B cell (primary cell): ENCODE results near the gene CYP26A1. TPM values are rescaled to one million over a fixed set of nuclear protein-coding genes. Genes with fewer than 3 reads are reported as not detected.

ENCODE experiments used
- ATAC-seq: fragments of 200-7000 bp; cut with Tn5 transposase; one replicate; pipeline ENCODE4 v1.10.0; 2021; ENCODE audit warnings: low read depth, mild to moderate bottlenecking, moderate number of reproducible peaks, moderate library complexity
- CTCF ChIA-PET: fragments of 350-600 bp; sonication (Branson Sonifier 250); formaldehyde crosslinking; loops from one replicate; lab custom pipeline; 2021; ENCODE audit warnings: antibody characterized with exemption, inconsistent platforms; lab: Charles Lee
- POLR2A ChIA-PET: fragments of 350-600 bp; sonication (Branson Sonifier 250); formaldehyde crosslinking; loops from one replicate; lab custom pipeline; 2021; ENCODE audit warnings: antibody characterized with exemption; lab: Charles Lee
- DNase-seq: peaks from one replicate; pipeline ENCODE4 v3.0.0; 2013
- H2AFZ ChIP-seq: 2 replicates; pipeline ENCODE4 v1.6.1; 2012; ENCODE audit warnings: mild to moderate bottlenecking, low read depth, low read length; ENCODE audit not compliant: insufficient read depth, poor library complexity, severe bottlenecking
- H3K27ac ChIP-seq, 2 donors: 1 replicate in 1 of 2; 2 replicates in 1 of 2; pipeline ENCODE4 v1.5.1; 2012 to 2013; ENCODE audit warnings: low read length in 2 of 2, mild to moderate bottlenecking in 2 of 2, moderate library complexity in 1 of 2
- H3K27me3 ChIP-seq, 4 experiments: fragments of 200-600 bp in 1 of 4; sonication (generic) in 1 of 4; replicated peaks in 1 of 4; 1 replicate in 2 of 4; 2 replicates in 2 of 4; pipeline versions ENCODE4 v1.6.1 to v1.7.0; 2013 to 2016; ENCODE audit warnings: low read length in 3 of 4, mild to moderate bottlenecking in 2 of 4, mixed read lengths in 1 of 4, moderate library complexity in 1 of 4; ENCODE audit not compliant: insufficient read depth in 4 of 4, control insufficient read depth in 3 of 4; ENCODE audit errors: control extremely low read depth in 1 of 4
- H3K36me3 ChIP-seq, 2 experiments: replicated peaks in 1 of 2; 1 replicate in 1 of 2; 2 replicates in 1 of 2; pipeline versions ENCODE4 v1.6.1 to v1.7.1; 2013; ENCODE audit warnings: low read length in 1 of 2; ENCODE audit not compliant: insufficient read depth in 2 of 2, control insufficient read depth in 1 of 2; ENCODE audit errors: control extremely low read depth in 1 of 2, extremely low read depth in 1 of 2
- H3K4me1 ChIP-seq, 2 donors: fragments of 200-600 bp in 1 of 2; sonication (generic) in 1 of 2; 1 replicate in 1 of 2; 2 replicates in 1 of 2; pipeline versions ENCODE4 v1.5.1 to v1.6.1; 2013 to 2017; ENCODE audit warnings: low read length in 2 of 2; ENCODE audit not compliant: control insufficient read depth in 2 of 2, insufficient read depth in 2 of 2
- H3K4me2 ChIP-seq: replicated peaks from 2 replicates; pipeline ENCODE3; 2012; ENCODE audit warnings: mild to moderate bottlenecking, low read depth, low read length; ENCODE audit not compliant: poor library complexity, severe bottlenecking
- H3K4me3 ChIP-seq, 5 experiments: fragments of 200-600 bp in 1 of 5; sonication (generic) in 1 of 5; 1 replicate in 3 of 5; 2 replicates in 2 of 5; pipeline versions ENCODE4 v1.5.1 to v1.7.0; 2011 to 2016; ENCODE audit warnings: low read length in 4 of 5, mild to moderate bottlenecking in 4 of 5, low read depth in 2 of 5, control low read depth in 1 of 5, moderate library complexity in 1 of 5; ENCODE audit not compliant: insufficient read depth in 1 of 5; ENCODE audit errors: control extremely low read depth in 1 of 5, extremely low read depth in 1 of 5
- H3K79me2 ChIP-seq: fragments of 200-600 bp; sonication (generic); one replicate; pipeline ENCODE4 v1.6.0; 2016; ENCODE audit warnings: low read length; ENCODE audit not compliant: control insufficient read depth, insufficient read depth
- H3K9ac ChIP-seq: fragments of 200-600 bp; sonication (generic); 2 replicates; pipeline ENCODE4 v1.6.1; 2017; ENCODE audit warnings: mild to moderate bottlenecking, low read length, moderate library complexity
- H3K9me3 ChIP-seq, 3 donors: one replicate each; pipeline versions ENCODE4 v1.6.1 to v1.7.1; 2013; ENCODE audit warnings: low read length in 2 of 3; ENCODE audit not compliant: control insufficient read depth in 2 of 3, insufficient read depth in 1 of 3; ENCODE audit errors: control extremely low read depth in 1 of 3
- H4K20me1 ChIP-seq: 2 replicates; pipeline ENCODE4 v1.6.0; 2012; ENCODE audit warnings: mild to moderate bottlenecking, low read length; ENCODE audit not compliant: insufficient read depth, control insufficient read depth, poor library complexity, severe bottlenecking
- H3K27ac Mint-ChIP-seq: one replicate; pipeline ENCODE4 v1.8.0; 2021; ENCODE audit warnings: mixed read lengths
- H3K27me3 Mint-ChIP-seq: one replicate; pipeline ENCODE4 v1.8.0; 2021; ENCODE audit warnings: mixed read lengths
- H3K4me1 Mint-ChIP-seq: one replicate; pipeline ENCODE4 v1.8.0; 2021; ENCODE audit warnings: mixed read lengths
- H3K4me3 Mint-ChIP-seq: one replicate; pipeline ENCODE4 v1.8.0; 2021; ENCODE audit warnings: mixed read lengths
- H3K9me3 Mint-ChIP-seq: one replicate; pipeline ENCODE4 v1.8.0; 2022; ENCODE audit warnings: mixed read lengths; ENCODE audit not compliant: insufficient read depth
- CTCF ChIP-seq: fragments of 200-600 bp; IDR thresholded peaks from one replicate; pipeline ENCODE4 v1.8.0; 2022; ENCODE audit warnings: antibody characterized with exemption, mild to moderate bottlenecking
- EZH2 ChIP-seq: IDR thresholded peaks from 2 replicates; pipeline ENCODE4 v1.6.1; 2012; ENCODE audit warnings: borderline replicate concordance, low read depth, mild to moderate bottlenecking, moderate library complexity, low read length; ENCODE audit not compliant: insufficient read depth, poor library complexity, severe bottlenecking
- WGBS: methylation state at CpG from one replicate; pipeline ENCODE4 v1.1.5; 2013; ENCODE audit warnings: missing lambda C conversion rate; ENCODE audit not compliant: insufficient coverage; 5-methylcytosine and 5-hydroxymethylcytosine counted together
- intact Hi-C: fragments of 100-400 bp; cut with micrococcal nuclease; formaldehyde crosslinking; loops from one replicate; pipeline ENCODE4 v1.10.0; 2022
- polyA plus RNA-seq: library from polyadenylated mRNA; depleted of rRNA; stranded (reverse); fragments of >200 nt; gene quantifications from 2 replicates; pipeline ENCODE4 v1.2.3, GENCODE V29; 2012
- total RNA-seq, 2 donors: library from RNA; stranded (reverse); fragments of 120-200 nt in 1 of 2; gene quantifications; 1 replicate in 1 of 2; 2 replicates in 1 of 2; pipeline versions ENCODE4 v1.2.3 to v1.2.4, GENCODE V29; 2013 to 2022

CYP26A1 gene
- total and polyA plus RNA-seq, 2 donors (not counting 1 experiment from before 2014, with no cell fraction given), result not detected

GRCh38 chr10:93067443-93068365, 6.0 kb upstream of the CYP26A1 start:
- Histone ChIP-seq H3K79me2 (no peaks in the 10 kb centered on the region), H3K36me3 (no peaks in the 10 kb centered on the region), H3K4me3 (no peak overlapping the region), H3K9ac (no peak overlapping the region), H3K9me3 (peaks cover 0 to 3% (median 0%) of the 10 kb centered on the region in 3 donors), H2AFZ (no peak overlapping the region), H4K20me1 (no peaks in the 10 kb centered on the region), H3K27me3 (peaks cover 0 to 80% (median 41%) of the 10 kb centered on the region in 4 experiments), H3K4me2 (no peak overlapping the region), H3K27ac (no peak overlapping the region), H3K4me1 (peaks cover 21 to 24% of the 10 kb centered on the region in 2 donors)
- Mint-ChIP-seq H3K27me3 (peaks cover 72% of the 10 kb centered on the region), H3K9me3 (no peaks in the 10 kb centered on the region), H3K4me1 (peaks cover 34% of the 10 kb centered on the region), H3K27ac (no peak overlapping the region), H3K4me3 (no peak overlapping the region)
- no peak for DNase-seq
- intact Hi-C loops, result no loop called here
- 18% methylated on average over 15 of the region's 17 CpGs for WGBS
- no peak for ATAC-seq
- ChIA-PET CTCF (interaction anchor here (0.5 to 0.8 kb wide), 3 partner anchors 13 to 739 kb away, joined by 3 to 4 read pairs (median 3); no protein-coding TSS in a partner anchor), POLR2A (no interaction called here)
- TF ChIP-seq EZH2 (no peak), CTCF (no peak)
